GM12878 (cell line): Measurements from ENCODE around the gene FAM118B. TPM values are rescaled to one million over a fixed set of nuclear protein-coding genes. Genes with fewer than 3 reads are reported as not detected.

Source experiments
- ATAC-seq: fragments of 200-7000 bp; cut with Tn5 transposase; 3 replicates; pipeline ENCODE4 v1.9.1; 2020; ENCODE audit warnings: mild to moderate bottlenecking, moderate library complexity
- BruUV-seq: library from RNA; stranded (reverse); fragments of 400-500 nt; replicated peaks from 2 replicates; lab custom pipeline; 2021; lab: Mats Ljungman, UMichigan
- CTCF ChIA-PET: fragments of 300-600 bp; sonication (Branson Sonifier 250); formaldehyde crosslinking; extraction: SDS; loops from one replicate; lab custom pipeline; 2021; ENCODE audit warnings: inconsistent platforms; lab: Yijun Ruan, JAX
- POLR2A ChIA-PET: fragments of 350-600 bp; formaldehyde crosslinking; extraction: SDS; loops from one replicate; lab custom pipeline; 2021; ENCODE audit warnings: inconsistent platforms; lab: Charles Lee
- RAD21 ChIA-PET: fragments of 300-600 bp; sonication (Branson Sonifier 250); formaldehyde crosslinking; loops from one replicate; lab custom pipeline; 2023; ENCODE audit warnings: antibody characterized with exemption; ENCODE audit not compliant: unreplicated experiment; lab: Charles Lee
- SMC1A ChIA-PET: fragments of 300-600 bp; sonication (Branson Sonifier 250); formaldehyde crosslinking; loops from one replicate; lab custom pipeline; 2023; ENCODE audit not compliant: unreplicated experiment, uncharacterized antibody; lab: Charles Lee
- DNase-seq: peaks from one replicate; pipeline ENCODE4 v3.0.0-alpha.2; 2011; ENCODE audit warnings: low read depth, low spot score
- FAIRE-seq: peaks from 3 replicates; lab custom pipeline; 2011; peaks lifted over from hg19 to GRCh38; lab: Jason Lieb, UNC
- H2AFZ ChIP-seq: 2 replicates; pipeline ENCODE4 v1.6.0; 2011; ENCODE audit warnings: low read depth, low read length, control low read depth; ENCODE audit not compliant: control insufficient read depth
- H3K27ac ChIP-seq: 2 replicates; pipeline ENCODE4 v1.5.1; 2011; ENCODE audit warnings: control low read depth; ENCODE audit not compliant: control insufficient read depth, insufficient read depth
- H3K27me3 ChIP-seq, 2 experiments: replicated peaks in 1 of 2; 2 replicates each; pipeline versions ENCODE4 v1.6.0 to v1.6.1; 2011; ENCODE audit warnings: low read length in 1 of 2; ENCODE audit not compliant: control insufficient read depth in 2 of 2, insufficient read depth in 2 of 2
- H3K36me3 ChIP-seq, 2 experiments: 2 replicates each; pipeline ENCODE4 v1.5.1; 2011; ENCODE audit warnings: low read length in 1 of 2; ENCODE audit not compliant: control insufficient read depth in 2 of 2, insufficient read depth in 2 of 2
- H3K4me1 ChIP-seq: 2 replicates; pipeline ENCODE4 v1.6.1; 2011; ENCODE audit warnings: mild to moderate bottlenecking, low read length, moderate library complexity, mixed read lengths; ENCODE audit not compliant: control insufficient read depth, insufficient read depth
- H3K4me2 ChIP-seq: 2 replicates; pipeline ENCODE4 v1.6.0; 2011; ENCODE audit warnings: control low read depth; ENCODE audit not compliant: control insufficient read depth, insufficient read depth
- H3K4me3 ChIP-seq: fragments of 200-600 bp; sonication (generic); 2 replicates; pipeline ENCODE4 v1.5.1; 2016
- H3K79me2 ChIP-seq: 2 replicates; pipeline ENCODE4 v1.6.0; 2011; ENCODE audit warnings: low read length; ENCODE audit not compliant: control insufficient read depth, insufficient read depth
- H3K9ac ChIP-seq: 2 replicates; pipeline ENCODE4 v1.8.0; 2011; ENCODE audit warnings: low read length, control low read depth, mixed read lengths; ENCODE audit not compliant: control insufficient read depth, insufficient read depth
- H3K9me3 ChIP-seq: replicated peaks from 3 replicates; pipeline ENCODE4 v1.5.1; 2011; ENCODE audit warnings: mild to moderate bottlenecking, low read length; ENCODE audit not compliant: control insufficient read depth, insufficient read depth
- H4K20me1 ChIP-seq: 2 replicates; pipeline ENCODE4 v1.6.0; 2011; ENCODE audit not compliant: control insufficient read depth, insufficient read depth
- BRCA1 ChIP-seq: IDR thresholded peaks from 2 replicates; pipeline ENCODE4 v1.6.1; 2011; ENCODE audit warnings: low read depth, low read length, improper control_type of control experiment
- CBX3 ChIP-seq: fragments of 200-600 bp; sonication (generic); IDR thresholded peaks from 2 replicates; pipeline ENCODE4 v1.6.1; 2016; ENCODE audit warnings: low read depth, borderline replicate concordance
- CHD4 ChIP-seq: fragments of 200-600 bp; sonication (generic); IDR thresholded peaks from 2 replicates; pipeline ENCODE4 v1.6.1; 2016; ENCODE audit warnings: mild to moderate bottlenecking
- DPF2 ChIP-seq: fragments of 450-650 bp; IDR thresholded peaks from 2 replicates; pipeline ENCODE4 v1.6.1; 2017; ENCODE audit warnings: mild to moderate bottlenecking
- FOXK2 ChIP-seq: fragments of 450-650 bp; IDR thresholded peaks from 2 replicates; pipeline ENCODE4 v1.6.1; 2017; ENCODE audit warnings: mild to moderate bottlenecking, moderate library complexity
- JUND ChIP-seq: IDR thresholded peaks from 2 replicates; pipeline ENCODE4 v1.6.1; 2012; ENCODE audit warnings: low read depth, mild to moderate bottlenecking, low read length, improper control_type of control experiment, moderate library complexity
- PRDM15 ChIP-seq: fragments of 450-650 bp; formaldehyde crosslinking; IDR thresholded peaks from 2 replicates; pipeline ENCODE4 v1.4.0; 2020; ENCODE audit warnings: mild to moderate bottlenecking, moderate library complexity
- SMAD1 ChIP-seq: fragments of 450-650 bp; IDR thresholded peaks from 2 replicates; pipeline ENCODE4 v1.6.1; 2018; ENCODE audit warnings: mild to moderate bottlenecking, low read depth; ENCODE audit not compliant: partially characterized antibody
- SUZ12 ChIP-seq: fragments of 200-600 bp; sonication (generic); IDR thresholded peaks from one replicate; pipeline ENCODE4 v1.6.1; 2018; ENCODE audit warnings: antibody characterized with exemption, mild to moderate bottlenecking; ENCODE audit not compliant: unreplicated experiment
- WRNIP1 ChIP-seq: IDR thresholded peaks from 2 replicates; pipeline ENCODE4 v1.6.1; 2011; ENCODE audit warnings: low read depth, low read length, improper control_type of control experiment, borderline replicate concordance
- YY1 ChIP-seq: IDR thresholded peaks from 2 replicates; pipeline ENCODE4 v1.6.1; 2011; ENCODE audit warnings: low read depth, mild to moderate bottlenecking, low read length
- ZNF274 ChIP-seq: IDR thresholded peaks from one replicate; pipeline ENCODE4 v1.8.0; 2011; ENCODE audit not compliant: insufficient read length, insufficient read depth
- ZSCAN29 ChIP-seq: fragments of 450-650 bp; IDR thresholded peaks from 2 replicates; pipeline ENCODE4 v1.6.1; 2017; ENCODE audit warnings: mild to moderate bottlenecking, moderate library complexity
- WGBS: methylation state at CpG from one replicate; pipeline ENCODE4 v1.1.6; 2016; ENCODE audit warnings: low lambda C conversion rate; ENCODE audit not compliant: insufficient replicate concordance, insufficient coverage; ENCODE audit errors: missing lambda C conversion rate; 5-methylcytosine and 5-hydroxymethylcytosine counted together
- in situ Hi-C: fragments of 300-500 bp; cut with MboI; formaldehyde crosslinking; loops from 9 replicates; pipeline ENCODE4 v1.14.3; 2018; ENCODE audit warnings: mixed read lengths
- intact Hi-C: fragments of 100-400 bp; cut with micrococcal nuclease; formaldehyde crosslinking; loops from one replicate; pipeline ENCODE4 v1.14.2; 2022; ENCODE audit not compliant: unreplicated experiment
- polyA plus RNA-seq, 11 experiments: library from polyadenylated mRNA; depleted of rRNA in 4 of 11; unstranded in 6 of 11; stranded (reverse) in 5 of 11; fragments of >200 nt; fragmentation: Nextera tagmentation in 4 of 11; fragmentation: Illumina TruSeq in 1 of 11; extraction: Ambion mirVana in 4 of 11; extraction: Trizol in 1 of 11; gene quantifications; 1 replicate in 1 of 11; 2 replicates in 10 of 11; pipeline versions ENCODE4 v1.2.1 to v1.2.3, GENCODE V29; 2011 to 2016; ENCODE audit warnings: inconsistent platforms in 2 of 11, missing spikeins in 2 of 11, low read depth in 1 of 11
- total RNA-seq, 4 experiments: library from RNA; depleted of rRNA in 3 of 4; stranded (reverse); fragments of >200 nt in 3 of 4; fragmentation: Illumina TruSeq in 1 of 4; extraction: Trizol in 1 of 4; gene quantifications; 2 replicates each; pipeline versions ENCODE4 v1.2.1 to v1.2.3, GENCODE V29; 2013 to 2021

Gene FAM118B
- total and polyA plus RNA-seq, 10 of the 15 experiments (the other 5 are each of a cell fraction or from before 2014, with no cell fraction given) = 12.8 to 29.7 (median 16.5) TPM

GRCh38 chr11:126229858-126230540, 18.4 kb downstream of the FAM118B start:
- no peaks in the 10 kb centered on the region for H3K9me3 ChIP-seq
- H3K4me2 ChIP-seq = no peak overlapping the region
- intact Hi-C loops (no loop called here), in situ Hi-C loops (no loop called here)
- no peaks in the 10 kb centered on the region for H4K20me1 ChIP-seq
- H3K9ac ChIP-seq = no peak overlapping the region
- no peaks in the 10 kb centered on the region for H3K4me1 ChIP-seq
- H3K79me2 ChIP-seq = no peaks in the 10 kb centered on the region
- no peak overlapping the region for H3K4me3 ChIP-seq
- H3K27me3 ChIP-seq = no peaks in the 10 kb centered on the region
- no peak overlapping the region for H2AFZ ChIP-seq
- RAD21 ChIA-PET = no interaction called here
- FAIRE-seq (no peak), ATAC-seq (no peak), DNase-seq (no peak)
- TF ChIP-seq PRDM15 (CRISPR knock-in tag) = no peak
- no peak for TF ChIP-seq SMAD1
- TF ChIP-seq ZSCAN29 = no peak
- TF ChIP-seq YY1 = no peak
- TF ChIP-seq ZNF274 = no peak
- no peak for TF ChIP-seq DPF2
- TF ChIP-seq JUND = no peak
- TF ChIP-seq FOXK2 = no peak
- TF ChIP-seq WRNIP1 = no peak
- no peak for TF ChIP-seq CBX3
- no peak for TF ChIP-seq SUZ12
- TF ChIP-seq CHD4 = no peak
- TF ChIP-seq BRCA1 = no peak
- no peak overlapping the region for H3K27ac ChIP-seq
- POLR2A ChIA-PET = interaction anchor here (0.5 kb wide), 1 partner anchor 40 kb away, joined by 4 read pairs; no protein-coding TSS in a partner anchor
- WGBS = 78% methylated on average over 3 of the region's 3 CpGs
- BruUV-seq = no TSS peak
- peaks cover 2 to 4% of the 10 kb centered on the region in 2 experiments; a peak in 3 of 4 replicates for H3K36me3 ChIP-seq
- SMC1A ChIA-PET = interaction anchor here (1.4 to 1.8 kb wide), 2 partner anchors 10 to 81 kb away, joined by 5 to 6 read pairs; no protein-coding TSS in a partner anchor
- CTCF ChIA-PET = interaction anchor here (0.7 to 1.0 kb wide), 2 partner anchors 8 to 32 kb away, joined by 3 read pairs; no protein-coding TSS in a partner anchor
